OCI-LY7 (cell line): ENCODE data around the gene RHOBTB3. TPM values are rescaled to one million over a fixed set of nuclear protein-coding genes. Genes with fewer than 3 reads are reported as not detected.

Experiments
- BruUV-seq: library from RNA; stranded (reverse); fragments of 400-500 nt; replicated peaks from 2 replicates; lab custom pipeline; 2021; lab: Mats Ljungman, UMichigan
- CTCF ChIA-PET: fragments of 300-600 bp; sonication (Branson Sonifier 250); formaldehyde crosslinking; loops from one replicate; lab custom pipeline; 2022; ENCODE audit warnings: antibody characterized with exemption; ENCODE audit not compliant: unreplicated experiment; lab: Charles Lee
- POLR2A ChIA-PET: fragments of 300-600 bp; sonication (Branson Sonifier 250); formaldehyde crosslinking; loops from one replicate; lab custom pipeline; 2022; ENCODE audit warnings: antibody characterized with exemption; lab: Charles Lee
- DNase-seq: peaks from one replicate; pipeline ENCODE4 v3.0.0-alpha.2; 2015; ENCODE audit warnings: low spot score
- H2AFZ ChIP-seq: fragments of 200-600 bp; sonication (generic), shearing (Covaris generic); 2 replicates; pipeline ENCODE4 v1.6.1; 2014; ENCODE audit warnings: mild to moderate bottlenecking, antibody characterized with exemption, low read length, moderate library complexity
- H3K27ac ChIP-seq: fragments of 200-600 bp; sonication (generic); 2 replicates; pipeline ENCODE4 v1.5.1; 2014; ENCODE audit warnings: mixed run types, low read depth, mild to moderate bottlenecking, moderate library complexity, low read length, inconsistent platforms; ENCODE audit not compliant: poor library complexity, severe bottlenecking
- H3K36me3 ChIP-seq: fragments of 200-600 bp; sonication (generic); 2 replicates; pipeline ENCODE4 v1.6.1; 2014; ENCODE audit warnings: mild to moderate bottlenecking, antibody characterized with exemption, low read length, moderate library complexity, mixed read lengths; ENCODE audit not compliant: insufficient read depth
- H3K4me1 ChIP-seq: fragments of 200-600 bp; sonication (generic); 2 replicates; pipeline ENCODE4 v1.5.1; 2014; ENCODE audit warnings: mild to moderate bottlenecking, low read length; ENCODE audit not compliant: insufficient read depth, poor library complexity, severe bottlenecking
- H3K4me2 ChIP-seq: fragments of 200-600 bp; sonication (generic); 2 replicates; pipeline ENCODE4 v1.6.1; 2014; ENCODE audit warnings: mild to moderate bottlenecking, low read length
- H3K4me3 ChIP-seq: fragments of 200-600 bp; sonication (generic); 2 replicates; pipeline ENCODE4 v1.5.1; 2014; ENCODE audit warnings: mild to moderate bottlenecking, low read depth, low read length; ENCODE audit not compliant: poor library complexity, severe bottlenecking
- H3K79me2 ChIP-seq: fragments of 200-600 bp; sonication (generic); 2 replicates; pipeline ENCODE4 v1.6.1; 2016; ENCODE audit warnings: low read depth, mild to moderate bottlenecking, low read length, moderate library complexity, mixed read lengths; ENCODE audit not compliant: insufficient read depth
- H3K9me2 ChIP-seq: fragments of 200-600 bp; sonication (generic); 2 replicates; pipeline ENCODE4 v1.6.1; 2016; ENCODE audit warnings: mild to moderate bottlenecking, low read length, mixed read lengths; ENCODE audit not compliant: insufficient read depth
- H3K9me3 ChIP-seq: fragments of 200-600 bp; sonication (generic); 2 replicates; pipeline ENCODE4 v1.6.1; 2014; ENCODE audit warnings: mild to moderate bottlenecking, mixed run types, low read length, mixed read lengths
- H4K20me1 ChIP-seq: fragments of 200-600 bp; sonication (generic); 2 replicates; pipeline ENCODE4 v1.6.1; 2014; ENCODE audit warnings: mild to moderate bottlenecking, antibody characterized with exemption, low read length, moderate library complexity, mixed read lengths; ENCODE audit not compliant: insufficient read depth
- EZH2phosphoT487 ChIP-seq: fragments of 200-600 bp; sonication (generic); IDR thresholded peaks from 2 replicates; pipeline ENCODE4 v1.6.1; 2018; ENCODE audit warnings: low read depth, borderline replicate concordance, mild to moderate bottlenecking, mixed run types, antibody characterized with exemption, low read length, moderate library complexity, mixed read lengths
- intact Hi-C: fragments of 100-400 bp; cut with micrococcal nuclease; formaldehyde crosslinking; loops from one replicate; pipeline ENCODE4 v1.10.0; 2022; ENCODE audit not compliant: unreplicated experiment
- total RNA-seq, 2 experiments: library from RNA; depleted of rRNA in 1 of 2; stranded (reverse); fragments of >200 nt in 1 of 2; shearing (Covaris generic) in 1 of 2; gene quantifications; 2 replicates each; pipeline ENCODE4 v1.2.3, GENCODE V29; 2014 to 2022
- TF ChIP-seq, protein P1 (sequence below): fragments of 200-600 bp; sonication (generic); conservative IDR thresholded peaks from 2 replicates; pipeline ENCODE4 v1.5.1; 2014; ENCODE audit warnings: mild to moderate bottlenecking, antibody characterized with exemption, low read length, moderate library complexity, mixed read lengths

RHOBTB3 gene
- total RNA-seq, 2 experiments from 2014 or later, result 0.51 to 4.0 TPM

DNA sequence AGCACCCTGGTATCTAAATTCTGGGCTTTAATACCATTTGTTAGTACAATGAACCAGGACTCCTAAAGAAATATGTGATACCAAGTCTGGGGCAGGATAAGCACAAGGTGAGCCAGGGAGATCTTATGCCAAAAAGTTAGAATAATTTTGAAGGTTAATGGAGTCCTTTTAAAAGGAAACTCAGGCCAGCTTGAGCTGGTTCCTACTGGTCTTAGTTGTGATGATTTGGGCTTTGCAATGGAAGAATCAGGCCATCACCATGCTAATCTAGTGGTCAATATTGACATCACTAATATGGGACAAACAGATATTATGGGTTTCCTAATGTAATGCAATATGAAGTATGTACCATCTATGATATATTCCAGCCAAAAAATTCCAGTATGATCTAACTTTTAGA, 40.8 kb upstream of the RHOBTB3 start:
- Histone ChIP-seq H2AFZ (no peak overlapping the region), H3K9me3 (no peaks in the 10 kb centered on the region), H3K4me3 (no peak overlapping the region), H3K79me2 (no peaks in the 10 kb centered on the region), H3K36me3 (no peaks in the 10 kb centered on the region), H3K27ac (no peak overlapping the region), H3K4me2 (no peak overlapping the region), H3K4me1 (no peaks in the 10 kb centered on the region), H4K20me1 (no peaks in the 10 kb centered on the region), H3K9me2 (no peaks in the 10 kb centered on the region)
- intact Hi-C loops, result no loop called here
- CTCF ChIA-PET, result no interaction called here
- DNase-seq, result no peak
- POLR2A ChIA-PET, result interaction anchor here (0.6 to 0.8 kb wide), 3 partner anchors 11 to 117 kb away, joined by 3 to 5 read pairs (median 5); no protein-coding TSS in a partner anchor
- no TSS peak for BruUV-seq
- TF ChIP-seq, protein P1, sequence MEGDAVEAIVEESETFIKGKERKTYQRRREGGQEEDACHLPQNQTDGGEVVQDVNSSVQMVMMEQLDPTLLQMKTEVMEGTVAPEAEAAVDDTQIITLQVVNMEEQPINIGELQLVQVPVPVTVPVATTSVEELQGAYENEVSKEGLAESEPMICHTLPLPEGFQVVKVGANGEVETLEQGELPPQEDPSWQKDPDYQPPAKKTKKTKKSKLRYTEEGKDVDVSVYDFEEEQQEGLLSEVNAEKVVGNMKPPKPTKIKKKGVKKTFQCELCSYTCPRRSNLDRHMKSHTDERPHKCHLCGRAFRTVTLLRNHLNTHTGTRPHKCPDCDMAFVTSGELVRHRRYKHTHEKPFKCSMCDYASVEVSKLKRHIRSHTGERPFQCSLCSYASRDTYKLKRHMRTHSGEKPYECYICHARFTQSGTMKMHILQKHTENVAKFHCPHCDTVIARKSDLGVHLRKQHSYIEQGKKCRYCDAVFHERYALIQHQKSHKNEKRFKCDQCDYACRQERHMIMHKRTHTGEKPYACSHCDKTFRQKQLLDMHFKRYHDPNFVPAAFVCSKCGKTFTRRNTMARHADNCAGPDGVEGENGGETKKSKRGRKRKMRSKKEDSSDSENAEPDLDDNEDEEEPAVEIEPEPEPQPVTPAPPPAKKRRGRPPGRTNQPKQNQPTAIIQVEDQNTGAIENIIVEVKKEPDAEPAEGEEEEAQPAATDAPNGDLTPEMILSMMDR, result no peak
- TF ChIP-seq EZH2phosphoT487, result no peak

DNA sequence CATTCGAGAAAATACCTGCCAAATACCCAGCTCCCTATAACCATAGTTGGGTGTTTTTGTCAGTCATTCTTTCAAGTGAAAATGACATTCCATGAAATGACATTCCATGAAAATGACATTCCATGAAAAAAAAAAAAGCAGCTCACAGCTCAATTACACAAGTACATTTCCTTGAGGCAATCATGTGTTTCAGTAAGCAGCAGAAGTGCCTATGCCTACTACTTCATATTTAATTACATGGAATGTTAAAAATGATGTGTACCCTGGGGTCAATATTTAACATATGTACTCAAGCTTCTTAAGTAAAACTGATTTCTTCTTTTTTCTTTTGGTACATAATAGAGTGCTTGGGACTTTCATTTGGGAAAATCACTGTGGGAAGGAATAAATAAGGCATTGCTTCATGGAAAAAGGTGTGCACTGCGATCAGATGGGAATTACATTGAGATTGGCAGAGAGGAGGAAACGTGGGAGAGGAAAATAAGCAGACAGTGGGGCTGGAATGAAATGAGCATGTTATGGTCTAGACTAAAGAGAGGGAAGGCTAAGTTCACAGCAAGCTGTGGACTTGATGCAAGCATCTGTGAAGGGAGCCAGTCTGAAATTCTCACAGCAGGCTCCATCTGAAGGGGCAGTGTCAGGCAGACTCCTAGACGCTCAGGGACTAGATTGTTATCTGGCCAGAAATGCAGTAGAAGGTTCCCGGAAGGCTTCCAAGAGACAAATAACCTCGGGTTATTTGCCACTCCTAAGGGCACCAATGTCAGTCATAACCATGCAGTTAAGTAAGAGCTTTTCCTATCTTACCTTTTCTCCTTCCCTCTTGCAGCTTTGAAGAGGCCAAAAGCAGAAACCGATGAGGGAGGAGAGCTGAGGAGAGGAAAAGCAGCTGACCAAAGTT, 33.1 kb upstream of the RHOBTB3 start:
- no peak overlapping the region for H2AFZ ChIP-seq
- ChIA-PET CTCF (no interaction called here), POLR2A (interaction anchor here (0.6 to 1.4 kb wide), 3 partner anchors 8 to 120 kb away, joined by 3 to 4 read pairs (median 3); no protein-coding TSS in a partner anchor)
- no peak for DNase-seq
- no peaks in the 10 kb centered on the region for H3K9me2 ChIP-seq
- H3K4me3 ChIP-seq, result no peak overlapping the region
- no peaks in the 10 kb centered on the region for H3K36me3 ChIP-seq
- no TSS peak for BruUV-seq
- H3K4me2 ChIP-seq, result no peak overlapping the region
- no peak overlapping the region for H3K27ac ChIP-seq
- H3K9me3 ChIP-seq, result no peaks in the 10 kb centered on the region
- intact Hi-C loops, result no loop called here
- TF ChIP-seq, protein P1, result no peak
- TF ChIP-seq EZH2phosphoT487, result no peak
- H4K20me1 ChIP-seq, result no peaks in the 10 kb centered on the region
- H3K79me2 ChIP-seq, result no peaks in the 10 kb centered on the region
- H3K4me1 ChIP-seq, result no peaks in the 10 kb centered on the region

DNA sequence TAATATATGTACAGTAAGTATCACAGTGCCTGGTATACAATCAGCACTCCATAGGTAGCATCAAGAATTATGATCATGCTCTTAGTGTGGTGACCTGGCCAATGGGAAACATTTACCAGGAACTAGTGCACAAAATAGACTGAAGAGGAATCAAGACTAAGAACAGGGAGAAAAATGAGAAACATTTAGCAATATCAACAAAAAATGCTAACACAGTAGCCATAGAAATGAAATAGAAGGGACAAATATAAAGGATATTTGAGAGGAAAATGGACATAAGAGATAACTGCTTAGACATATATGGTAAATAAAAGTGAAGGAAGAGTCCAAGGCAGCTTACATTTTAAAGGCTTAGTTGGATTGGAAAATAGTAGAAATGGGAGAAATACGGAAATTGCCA, 31.8 kb upstream of the RHOBTB3 start:
- Histone ChIP-seq H3K9me3 (no peaks in the 10 kb centered on the region), H3K4me1 (no peaks in the 10 kb centered on the region), H3K36me3 (no peaks in the 10 kb centered on the region), H3K9me2 (no peaks in the 10 kb centered on the region), H3K79me2 (no peaks in the 10 kb centered on the region), H3K27ac (no peak overlapping the region), H3K4me2 (no peak overlapping the region), H2AFZ (no peak overlapping the region), H3K4me3 (no peak overlapping the region), H4K20me1 (no peaks in the 10 kb centered on the region)
- intact Hi-C loops, result no loop called here
- POLR2A ChIA-PET, result interaction anchor here (0.5 to 0.7 kb wide), 3 partner anchors 24 to 680 kb away, joined by 3 read pairs; no protein-coding TSS in a partner anchor
- CTCF ChIA-PET, result no interaction called here
- no TSS peak for BruUV-seq
- TF ChIP-seq, protein P1, result no peak
- no peak for TF ChIP-seq EZH2phosphoT487
- no peak for DNase-seq
